T-helper 1 cell treated with Interleukin-12 subunit alpha and Interleukin-12 subunit beta and Interleukin-4 antibody, amounts not matched to agents 30 μg/mL and 1 μg/mL, for 36 hours (primary cell): ENCODE data around the gene NAMPT.
"Not testable (repeated sequence)": the region's sequence is repeated elsewhere in the genome, so short reads cannot be mapped to it uniquely, and the experiment has no call there.

Source experiments
- H3K27ac Mint-ChIP-seq: one replicate; pipeline ENCODE4 v1.8.0; 2021; ENCODE audit warnings: mild to moderate bottlenecking, mixed read lengths
- H3K27me3 Mint-ChIP-seq: one replicate; pipeline ENCODE4 v1.8.0; 2021; ENCODE audit warnings: low read depth, mixed read lengths
- H3K36me3 Mint-ChIP-seq: one replicate; pipeline ENCODE4 v1.8.0; 2021; ENCODE audit warnings: low read depth, mixed read lengths
- H3K4me1 Mint-ChIP-seq: one replicate; pipeline ENCODE4 v1.8.0; 2021; ENCODE audit warnings: low read depth, mixed read lengths
- H3K4me3 Mint-ChIP-seq: one replicate; pipeline ENCODE4 v1.8.0; 2021; ENCODE audit warnings: mild to moderate bottlenecking, moderate library complexity, mixed read lengths
- H3K9me3 Mint-ChIP-seq: one replicate; pipeline ENCODE4 v1.8.0; 2021; ENCODE audit warnings: mixed read lengths

The NAMPT gene

GRCh38 chr7:106284714-106285050 is at the start of gene NAMPT:
Gene NAMPT (minus strand): TSS chr7:106284983. CDS start chr7:106284884, 99 bp downstream.
- Mint-ChIP-seq H3K36me3 (peaks cover 8% of the 10 kb centered on the region), H3K9me3 (no peaks in the 10 kb centered on the region), H3K27me3 (no peaks in the 10 kb centered on the region), H3K27ac (peak within 1 kb of the TSS; percentile 99), H3K4me3 (peak within 1 kb of the TSS; percentile 94), H3K4me1 (peaks cover 40% of the 10 kb centered on the region)

- Mint-ChIP-seq H3K4me1 (peaks cover 4% of the 10 kb centered on the region), H3K27ac (no peak overlapping the region), H3K9me3 (peaks cover 4% of the 10 kb centered on the region), H3K4me3 (no peak overlapping the region), H3K36me3 (no peaks in the 10 kb centered on the region), H3K27me3 (peaks cover 16% of the 10 kb centered on the region)
These were observed 47.4 kb upstream of the NAMPT start for GRCh38 chr7:106332201-106332600.

GRCh38 chr7:106331441-106332175 is 46.8 kb upstream of the NAMPT start:
- Mint-ChIP-seq H3K27ac (no peak overlapping the region), H3K4me1 (peaks cover 4% of the 10 kb centered on the region), H3K36me3 (no peaks in the 10 kb centered on the region), H3K27me3 (peaks cover 16% of the 10 kb centered on the region), H3K9me3 (no peaks in the 10 kb centered on the region), H3K4me3 (no peak overlapping the region)

GRCh38 chr7:106329971-106330733 is 45.4 kb upstream of the NAMPT start:
- H3K36me3 Mint-ChIP-seq: no peaks in the 10 kb centered on the region
- H3K4me1 Mint-ChIP-seq: peaks cover 4% of the 10 kb centered on the region
- H3K27ac Mint-ChIP-seq: peak overlapping the region; percentile 36
- H3K4me3 Mint-ChIP-seq: no peak overlapping the region
- peaks cover 12% of the 10 kb centered on the region for H3K27me3 Mint-ChIP-seq
- H3K9me3 Mint-ChIP-seq: no peaks in the 10 kb centered on the region

GRCh38 chr7:106329408-106329807 is 44.6 kb upstream of the NAMPT start:
- Mint-ChIP-seq H3K27me3 (peaks cover 12% of the 10 kb centered on the region), H3K36me3 (no peaks in the 10 kb centered on the region), H3K4me1 (peaks cover 4% of the 10 kb centered on the region), H3K4me3 (no peak overlapping the region), H3K9me3 (no peaks in the 10 kb centered on the region), H3K27ac (no peak overlapping the region)

- Mint-ChIP-seq H3K27me3 (peaks cover 11% of the 10 kb centered on the region), H3K36me3 (no peaks in the 10 kb centered on the region), H3K4me1 (peaks cover 4% of the 10 kb centered on the region), H3K4me3 (no peak overlapping the region), H3K9me3 (no peaks in the 10 kb centered on the region), H3K27ac (no peak overlapping the region)
These were observed 43.0 kb upstream of the NAMPT start for GRCh38 chr7:106327538-106328481.

GRCh38 chr7:106326594-106327537 is 42.1 kb upstream of the NAMPT start:
- Mint-ChIP-seq H3K4me3 (no peak overlapping the region), H3K27ac (no peak overlapping the region), H3K9me3 (peaks cover 4% of the 10 kb centered on the region), H3K36me3 (no peaks in the 10 kb centered on the region), H3K4me1 (peaks cover 4% of the 10 kb centered on the region), H3K27me3 (peaks cover 13% of the 10 kb centered on the region)

- H3K27me3 Mint-ChIP-seq: peaks cover 20% of the 10 kb centered on the region
- peaks cover 11% of the 10 kb centered on the region for H3K9me3 Mint-ChIP-seq
- not testable (repeated sequence) for H3K4me3 Mint-ChIP-seq, H3K4me1 Mint-ChIP-seq, H3K36me3 Mint-ChIP-seq, H3K27ac Mint-ChIP-seq
These were observed 39.7 kb upstream of the NAMPT start for GRCh38 chr7:106324509-106324908.

GRCh38 chr7:106320254-106320770 is 35.5 kb upstream of the NAMPT start:
- H3K27ac Mint-ChIP-seq, H3K36me3 Mint-ChIP-seq, H3K4me3 Mint-ChIP-seq, H3K4me1 Mint-ChIP-seq: not testable (repeated sequence)
- Mint-ChIP-seq H3K9me3 (peaks cover 18% of the 10 kb centered on the region), H3K27me3 (peaks cover 24% of the 10 kb centered on the region)

- no peak overlapping the region for H3K27ac Mint-ChIP-seq
- H3K4me1 Mint-ChIP-seq: peaks cover 2% of the 10 kb centered on the region
- H3K36me3 Mint-ChIP-seq: peaks cover 2% of the 10 kb centered on the region
- no peak overlapping the region for H3K4me3 Mint-ChIP-seq
- peaks cover 18% of the 10 kb centered on the region for H3K9me3 Mint-ChIP-seq
- H3K27me3 Mint-ChIP-seq: peaks cover 24% of the 10 kb centered on the region
These were observed 33.7 kb upstream of the NAMPT start for GRCh38 chr7:106318482-106318881.

GRCh38 chr7:106317971-106318370 is 33.2 kb upstream of the NAMPT start:
- Mint-ChIP-seq H3K9me3 (peaks cover 18% of the 10 kb centered on the region), H3K36me3 (peaks cover 2% of the 10 kb centered on the region), H3K27me3 (peaks cover 24% of the 10 kb centered on the region), H3K27ac (no peak overlapping the region), H3K4me1 (peaks cover 2% of the 10 kb centered on the region), H3K4me3 (no peak overlapping the region)

- Mint-ChIP-seq H3K36me3 (peaks cover 2% of the 10 kb centered on the region), H3K4me3 (no peak overlapping the region), H3K9me3 (peaks cover 14% of the 10 kb centered on the region), H3K27ac (no peak overlapping the region), H3K4me1 (peaks cover 2% of the 10 kb centered on the region), H3K27me3 (peaks cover 19% of the 10 kb centered on the region)
These were observed 32.2 kb upstream of the NAMPT start for GRCh38 chr7:106316947-106317346.

GRCh38 chr7:106314875-106315274 is 30.1 kb upstream of the NAMPT start:
- no peak overlapping the region for H3K27ac Mint-ChIP-seq
- no peak overlapping the region for H3K4me3 Mint-ChIP-seq
- H3K36me3 Mint-ChIP-seq: peaks cover 2% of the 10 kb centered on the region
- H3K9me3 Mint-ChIP-seq: peaks cover 7% of the 10 kb centered on the region
- H3K27me3 Mint-ChIP-seq: peaks cover 11% of the 10 kb centered on the region
- peaks cover 2% of the 10 kb centered on the region for H3K4me1 Mint-ChIP-seq
